CD4-positive, alpha-beta memory T cell (primary cell): ENCODE measurements around the gene CD93. TPM values are rescaled to one million over a fixed set of nuclear protein-coding genes. Genes with fewer than 3 reads are reported as not detected.

Source experiments
- CTCF ChIA-PET: fragments of 350-600 bp; sonication (Branson Sonifier 250); formaldehyde crosslinking; loops from one replicate; lab custom pipeline; 2021; ENCODE audit warnings: inconsistent platforms; ENCODE audit not compliant: partially characterized antibody; lab: Charles Lee
- POLR2A ChIA-PET: fragments of 350-600 bp; sonication (Branson Sonifier 250); formaldehyde crosslinking; loops from one replicate; lab custom pipeline; 2021; ENCODE audit not compliant: partially characterized antibody; lab: Charles Lee
- DNase-seq, 5 donors: peaks; one replicate each; pipeline versions ENCODE4 v3.0.0 to v3.0.0-alpha.2; 2020 to 2022; ENCODE audit warnings: mixed read lengths in 1 of 5
- H3K27ac ChIP-seq: one replicate; pipeline ENCODE4 v1.7.0; 2013; ENCODE audit warnings: low read depth, low read length
- H3K27me3 ChIP-seq: 2 replicates; pipeline ENCODE4 v1.7.0; 2013; ENCODE audit warnings: mild to moderate bottlenecking, low read length, moderate library complexity; ENCODE audit not compliant: insufficient read depth
- H3K36me3 ChIP-seq: 2 replicates; pipeline ENCODE4 v1.7.0; 2013; ENCODE audit warnings: mild to moderate bottlenecking, low read length, moderate library complexity; ENCODE audit not compliant: insufficient read depth
- H3K4me1 ChIP-seq: 2 replicates; pipeline ENCODE4 v1.7.0; 2013; ENCODE audit warnings: mild to moderate bottlenecking, low read length, moderate library complexity; ENCODE audit not compliant: insufficient read depth
- H3K4me3 ChIP-seq, 2 donors: one replicate each; pipeline ENCODE4 v1.7.0; 2013; ENCODE audit warnings: low read length in 2 of 2, mild to moderate bottlenecking in 1 of 2
- H3K9me3 ChIP-seq, 2 donors: one replicate each; pipeline ENCODE4 v1.7.0; 2013; ENCODE audit warnings: low read length in 2 of 2, control low read depth in 1 of 2; ENCODE audit not compliant: control insufficient read depth in 1 of 2
- H3K27ac Mint-ChIP-seq, 7 donors: one replicate each; pipeline ENCODE4 v1.8.0; 2020 to 2021; ENCODE audit warnings: mixed read lengths in 7 of 7, mild to moderate bottlenecking in 6 of 7, inconsistent platforms in 3 of 7, moderate library complexity in 3 of 7
- H3K27me3 Mint-ChIP-seq, 2 donors: one replicate each; pipeline ENCODE4 v1.8.0; 2020 to 2021; ENCODE audit warnings: mixed read lengths in 2 of 2
- H3K36me3 Mint-ChIP-seq, 2 donors: one replicate each; pipeline ENCODE4 v1.8.0; 2020 to 2021; ENCODE audit warnings: mixed read lengths in 2 of 2, inconsistent platforms in 1 of 2, mild to moderate bottlenecking in 1 of 2
- H3K4me1 Mint-ChIP-seq, 4 donors: one replicate each; pipeline ENCODE4 v1.8.0; 2020 to 2021; ENCODE audit warnings: mixed read lengths in 4 of 4, mild to moderate bottlenecking in 1 of 4
- H3K4me3 Mint-ChIP-seq, 8 donors: one replicate each; pipeline ENCODE4 v1.8.0; 2020 to 2021; ENCODE audit warnings: mixed read lengths in 8 of 8, mild to moderate bottlenecking in 7 of 8, moderate library complexity in 6 of 8, inconsistent platforms in 3 of 8
- H3K9me3 Mint-ChIP-seq, 8 donors: one replicate each; pipeline ENCODE4 v1.8.0; 2020 to 2021; ENCODE audit warnings: mixed read lengths in 8 of 8, mild to moderate bottlenecking in 5 of 8, inconsistent platforms in 3 of 8, moderate library complexity in 1 of 8
- intact Hi-C: fragments of 100-400 bp; cut with micrococcal nuclease; formaldehyde crosslinking; loops from one replicate; pipeline ENCODE4 v1.15.1; 2023
- polyA plus RNA-seq, 2 donors: library from polyadenylated mRNA; unstranded; fragments of 300-500 nt; fragmentation: Illumina TruSeq; gene quantifications; one replicate each; pipeline ENCODE4 v1.2.3, GENCODE V29; 2021
- total RNA-seq, 2 experiments: library from RNA; stranded (reverse); gene quantifications; one replicate each; pipeline ENCODE4 v1.2.3, GENCODE V29; 2021

The CD93 gene
- total and polyA plus RNA-seq, 4 experiments from 2014 or later: 0.55 to 1.3 (median 1.2) TPM; not detected in 1

- Mint-ChIP-seq H3K4me3 (peak overlapping the region in 2 of 8 donors; percentile 32 to 43), H3K9me3 (peaks cover 0 to 7% (median 0%) of the 10 kb centered on the region in 8 donors), H3K36me3 (no peaks in the 10 kb centered on the region), H3K27ac (no peak overlapping the region), H3K27me3 (peaks cover 29 to 34% of the 10 kb centered on the region in 2 donors), H3K4me1 (peaks cover 0 to 4% (median under 1%) of the 10 kb centered on the region in 4 donors)
- ChIA-PET POLR2A (no interaction called here), CTCF (interaction anchor here (1.7 kb wide), 1 partner anchor 10 kb away, joined by 5 read pairs; no protein-coding TSS in a partner anchor)
- H3K9me3 ChIP-seq: no peaks in the 10 kb centered on the region
- H3K4me3 ChIP-seq: no peak overlapping the region
- DNase-seq: no peak
- H3K4me1 ChIP-seq: peaks cover 6% of the 10 kb centered on the region
- H3K27me3 ChIP-seq: peaks cover 3% of the 10 kb centered on the region
- intact Hi-C loops: no loop called here
- no peaks in the 10 kb centered on the region for H3K36me3 ChIP-seq
- no peak overlapping the region for H3K27ac ChIP-seq
Observed at GRCh38 chr20:23047738-23048214, 38.3 kb downstream of the CD93 start.

- H3K4me3 Mint-ChIP-seq: peak overlapping the region in 5 of 8 donors; percentile 23 to 44 (median 36)
- H3K4me3 ChIP-seq: no peak overlapping the region
- H3K4me1 ChIP-seq: peaks cover 6% of the 10 kb centered on the region
Observed at GRCh38 chr20:23047001-23047737, 39.0 kb downstream of the CD93 start.

GRCh38 chr20:23046431-23046830 is 39.7 kb downstream of the CD93 start:
- Histone ChIP-seq H3K27ac (no peak overlapping the region), H3K9me3 (no peaks in the 10 kb centered on the region), H3K27me3 (peaks cover 3% of the 10 kb centered on the region), H3K36me3 (no peaks in the 10 kb centered on the region), H3K4me1 (peaks cover 6% of the 10 kb centered on the region), H3K4me3 (no peak overlapping the region)
- no peak for DNase-seq
- H3K27me3 Mint-ChIP-seq: peaks cover 26 to 28% of the 10 kb centered on the region in 2 donors
- peaks cover 0 to 4% (median under 1%) of the 10 kb centered on the region in 4 donors for H3K4me1 Mint-ChIP-seq
- ChIA-PET CTCF (no interaction called here), POLR2A (no interaction called here)
- intact Hi-C loops: no loop called here
- no peak overlapping the region for H3K4me3 Mint-ChIP-seq
- peaks cover 0 to 2% (median 0%) of the 10 kb centered on the region in 8 donors for H3K9me3 Mint-ChIP-seq
- H3K36me3 Mint-ChIP-seq: no peaks in the 10 kb centered on the region
- no peak overlapping the region for H3K27ac Mint-ChIP-seq

More at GRCh38 chr20:23047001-23047737, 39.0 kb downstream of the CD93 start:
- POLR2A ChIA-PET: no interaction called here
- no peaks in the 10 kb centered on the region for H3K36me3 Mint-ChIP-seq
- CTCF ChIA-PET: interaction anchor here (1.7 kb wide), 1 partner anchor 9 kb away, joined by 5 read pairs; no protein-coding TSS in a partner anchor
- Histone ChIP-seq H3K27me3 (peaks cover 3% of the 10 kb centered on the region), H3K27ac (no peak overlapping the region), H3K36me3 (no peaks in the 10 kb centered on the region), H3K9me3 (no peaks in the 10 kb centered on the region)
- H3K4me1 Mint-ChIP-seq: peaks cover 0 to 4% (median under 1%) of the 10 kb centered on the region in 4 donors
- peaks cover 0 to 2% (median 0%) of the 10 kb centered on the region in 8 donors for H3K9me3 Mint-ChIP-seq
- intact Hi-C loops: no loop called here
- no peak overlapping the region for H3K27ac Mint-ChIP-seq
- peaks cover 29% of the 10 kb centered on the region in 2 donors for H3K27me3 Mint-ChIP-seq
- DNase-seq: no peak

- Histone ChIP-seq H3K36me3 (no peaks in the 10 kb centered on the region), H3K9me3 (no peaks in the 10 kb centered on the region), H3K4me3 (no peak overlapping the region), H3K27ac (no peak overlapping the region), H3K27me3 (peaks cover 3% of the 10 kb centered on the region), H3K4me1 (no peaks in the 10 kb centered on the region)
- no peak for DNase-seq
- no peak overlapping the region for H3K27ac Mint-ChIP-seq
- peaks cover 22 to 34% of the 10 kb centered on the region in 2 donors for H3K27me3 Mint-ChIP-seq
- H3K36me3 Mint-ChIP-seq: no peaks in the 10 kb centered on the region
- H3K9me3 Mint-ChIP-seq: peaks cover 0 to 4% (median 0%) of the 10 kb centered on the region in 8 donors
- ChIA-PET POLR2A (no interaction called here), CTCF (no interaction called here)
- intact Hi-C loops: no loop called here
- H3K4me3 Mint-ChIP-seq: no peak overlapping the region
- H3K4me1 Mint-ChIP-seq: no peaks in the 10 kb centered on the region
Observed at GRCh38 chr20:23043376-23043775, 42.7 kb downstream of the CD93 start.

GRCh38 chr20:23042270-23042669 is 43.9 kb downstream of the CD93 start:
- Mint-ChIP-seq H3K4me1 (no peaks in the 10 kb centered on the region), H3K27me3 (peaks cover 20 to 37% of the 10 kb centered on the region in 2 donors), H3K27ac (no peak overlapping the region), H3K9me3 (peaks cover 0 to 4% (median 0%) of the 10 kb centered on the region in 8 donors), H3K4me3 (no peak overlapping the region), H3K36me3 (no peaks in the 10 kb centered on the region)
- DNase-seq: no peak
- Histone ChIP-seq H3K27me3 (peaks cover 3% of the 10 kb centered on the region), H3K4me1 (no peaks in the 10 kb centered on the region), H3K27ac (no peak overlapping the region), H3K4me3 (no peak overlapping the region), H3K36me3 (no peaks in the 10 kb centered on the region), H3K9me3 (no peaks in the 10 kb centered on the region)
- CTCF ChIA-PET: no interaction called here
- POLR2A ChIA-PET: no interaction called here
- intact Hi-C loops: no loop called here

- no peaks in the 10 kb centered on the region for H3K4me1 ChIP-seq
- peaks cover 0 to 1% (median 0%) of the 10 kb centered on the region in 8 donors for H3K9me3 Mint-ChIP-seq
- no peaks in the 10 kb centered on the region for H3K36me3 ChIP-seq
- H3K4me1 Mint-ChIP-seq: no peaks in the 10 kb centered on the region
- no peak overlapping the region for H3K27ac Mint-ChIP-seq
- no peak overlapping the region for H3K4me3 Mint-ChIP-seq
- H3K9me3 ChIP-seq: no peaks in the 10 kb centered on the region
- DNase-seq: no peak
- ChIA-PET POLR2A (no interaction called here), CTCF (no interaction called here)
- no peak overlapping the region for H3K4me3 ChIP-seq
- peaks cover 19 to 37% of the 10 kb centered on the region in 2 donors for H3K27me3 Mint-ChIP-seq
- intact Hi-C loops: no loop called here
- H3K27me3 ChIP-seq: no peaks in the 10 kb centered on the region
- H3K36me3 Mint-ChIP-seq: no peaks in the 10 kb centered on the region
- no peak overlapping the region for H3K27ac ChIP-seq
Observed at GRCh38 chr20:23039885-23040508, 46.1 kb downstream of the CD93 start.

GRCh38 chr20:23039136-23039875 is 46.8 kb downstream of the CD93 start:
- Histone ChIP-seq H3K4me3 (no peak overlapping the region), H3K27ac (no peak overlapping the region), H3K9me3 (no peaks in the 10 kb centered on the region), H3K36me3 (no peaks in the 10 kb centered on the region), H3K27me3 (no peaks in the 10 kb centered on the region), H3K4me1 (no peaks in the 10 kb centered on the region)
- Mint-ChIP-seq H3K9me3 (peaks cover 0 to 1% (median 0%) of the 10 kb centered on the region in 8 donors), H3K4me3 (no peak overlapping the region), H3K4me1 (no peaks in the 10 kb centered on the region), H3K36me3 (no peaks in the 10 kb centered on the region), H3K27me3 (peaks cover 18 to 36% of the 10 kb centered on the region in 2 donors), H3K27ac (no peak overlapping the region)
- ChIA-PET POLR2A (no interaction called here), CTCF (no interaction called here)
- DNase-seq: no peak
- intact Hi-C loops: no loop called here
